Smooth muscle cell (in vitro differentiated cells): Measurements from ENCODE around the gene AP5S1. TPM values are rescaled to one million over a fixed set of nuclear protein-coding genes. Genes with fewer than 3 reads are reported as not detected.

ENCODE experiments used
- DNase-seq: peaks from one replicate; lab custom pipeline; 2025; ENCODE audit not compliant: unreplicated experiment; lab: John Stamatoyannopoulos, UW
- H2AFZ ChIP-seq: fragments of 200-600 bp; sonication (generic); 2 replicates; pipeline ENCODE4 v1.6.0; 2016; ENCODE audit warnings: antibody characterized with exemption, low read depth, mild to moderate bottlenecking
- H3F3A ChIP-seq: fragments of 200-600 bp; sonication (generic); 2 replicates; pipeline ENCODE4 v1.6.0; 2017; ENCODE audit warnings: antibody characterized with exemption, low read depth
- H3K27ac ChIP-seq: fragments of 200-600 bp; sonication (generic); 2 replicates; pipeline ENCODE4 v1.5.1; 2016; ENCODE audit warnings: low read depth, mild to moderate bottlenecking
- H3K27me3 ChIP-seq: fragments of 200-600 bp; sonication (generic); 2 replicates; pipeline ENCODE4 v1.6.1; 2016; ENCODE audit warnings: low read depth, mild to moderate bottlenecking
- H3K36me3 ChIP-seq: fragments of 200-600 bp; sonication (generic); 2 replicates; pipeline ENCODE4 v1.5.1; 2016; ENCODE audit warnings: low read depth
- H3K4me1 ChIP-seq: fragments of 200-600 bp; sonication (generic); 2 replicates; pipeline ENCODE4 v1.5.1; 2016; ENCODE audit warnings: low read depth
- H3K4me2 ChIP-seq: fragments of 200-600 bp; sonication (generic); 2 replicates; pipeline ENCODE4 v1.6.0; 2016; ENCODE audit warnings: mild to moderate bottlenecking
- H3K4me3 ChIP-seq: fragments of 200-600 bp; sonication (generic); 2 replicates; pipeline ENCODE4 v1.5.1; 2016; ENCODE audit warnings: mild to moderate bottlenecking
- H3K79me2 ChIP-seq: fragments of 200-600 bp; sonication (generic); 2 replicates; pipeline ENCODE4 v1.6.0; 2016; ENCODE audit warnings: low read depth, mild to moderate bottlenecking
- H3K9ac ChIP-seq: fragments of 200-600 bp; sonication (generic); 2 replicates; pipeline ENCODE4 v1.6.0; 2016; ENCODE audit warnings: low read depth
- H3K9me3 ChIP-seq: fragments of 200-600 bp; sonication (generic); replicated peaks from 2 replicates; pipeline ENCODE4 v1.5.1; 2016; ENCODE audit warnings: low read depth
- H4K20me1 ChIP-seq: fragments of 200-600 bp; sonication (generic); 2 replicates; pipeline ENCODE4 v1.6.0; 2016; ENCODE audit warnings: low read depth
- CTCF ChIP-seq: fragments of 200-600 bp; sonication (generic); IDR thresholded peaks from 2 replicates; pipeline ENCODE4 v1.5.1; 2017; ENCODE audit warnings: borderline replicate concordance, mild to moderate bottlenecking, antibody characterized with exemption; ENCODE audit not compliant: insufficient read depth, poor library complexity, severe bottlenecking
- WGBS: methylation state at CpG from one replicate; pipeline ENCODE4 v1.1.7; 2016; ENCODE audit warnings: low lambda C conversion rate; 5-methylcytosine and 5-hydroxymethylcytosine counted together
- polyA plus RNA-seq: library from polyadenylated mRNA; unstranded; fragments of >200 nt; fragmentation: Nextera tagmentation; extraction: Ambion mirVana; gene quantifications from 2 replicates; pipeline ENCODE4 v1.2.1, GENCODE V29; 2016
- total RNA-seq: library from RNA; depleted of rRNA; stranded (reverse); fragments of >200 nt; gene quantifications from 2 replicates; pipeline ENCODE4 v1.2.3, GENCODE V29; 2014

The AP5S1 gene
- total RNA-seq (3.1 and 9.9 TPM in 2 replicates), polyA plus RNA-seq (10.9 and 14.7 TPM in 2 replicates)

- Histone ChIP-seq H3K9ac (peak within 1 kb of the TSS; percentile 100), H4K20me1 (no peaks in the 10 kb centered on the region), H3K36me3 (no peaks in the 10 kb centered on the region), H3K27ac (peak within 1 kb of the TSS; percentile 100), H3K4me1 (peaks cover 11% of the 10 kb centered on the region), H3F3A (peaks cover 6% of the 10 kb centered on the region), H3K79me2 (peaks cover 8% of the 10 kb centered on the region), H3K4me2 (peak within 1 kb of the TSS; percentile 100), H3K4me3 (peak within 1 kb of the TSS; percentile 100), H3K27me3 (no peaks in the 10 kb centered on the region), H2AFZ (peak within 1 kb of the TSS; percentile 97), H3K9me3 (no peaks in the 10 kb centered on the region)
- WGBS = under 1% methylated on average over 95 of the region's 96 CpGs
- DNase-seq = peak; percentile 98
- TF ChIP-seq CTCF = peak; percentile 100
Measured at GRCh38 chr20:3820048-3820900, at the start of gene AP5S1. TSS of gene AP5S1 (plus strand) at chr20:3820547. CDS start at chr20:3822118, 1,571 bp downstream.

- Histone ChIP-seq H3F3A (no peaks in the 10 kb centered on the region), H3K4me2 (no peak overlapping the region), H3K27ac (no peak overlapping the region), H2AFZ (no peak overlapping the region), H3K4me1 (peaks cover 12% of the 10 kb centered on the region), H3K36me3 (no peaks in the 10 kb centered on the region), H4K20me1 (no peaks in the 10 kb centered on the region), H3K79me2 (no peaks in the 10 kb centered on the region), H3K9ac (no peak overlapping the region), H3K9me3 (no peaks in the 10 kb centered on the region), H3K4me3 (no peak overlapping the region), H3K27me3 (no peaks in the 10 kb centered on the region)
- no peak for TF ChIP-seq CTCF
- 87% methylated on average over 7 of the region's 7 CpGs for WGBS
- DNase-seq = no peak
Measured at GRCh38 chr20:3771552-3772058, 48.7 kb upstream of the AP5S1 start.

GRCh38 chr20:3775457-3776108 lies 44.8 kb upstream of the AP5S1 start:
- Histone ChIP-seq H3K4me1 (peaks cover 5% of the 10 kb centered on the region), H3K79me2 (no peaks in the 10 kb centered on the region), H3K36me3 (no peaks in the 10 kb centered on the region), H3K4me3 (no peak overlapping the region), H3K9me3 (no peaks in the 10 kb centered on the region), H3K27me3 (peaks cover 19% of the 10 kb centered on the region), H4K20me1 (no peaks in the 10 kb centered on the region), H3K9ac (no peak overlapping the region), H2AFZ (no peak overlapping the region), H3K27ac (no peak overlapping the region), H3K4me2 (no peak overlapping the region), H3F3A (no peaks in the 10 kb centered on the region)
- no peak for DNase-seq
- no peak for TF ChIP-seq CTCF
- 86% methylated on average over 4 of the region's 4 CpGs for WGBS
